ENCODE results near the gene WWC1. TPM values are rescaled to one million over a fixed set of nuclear protein-coding genes. Genes with fewer than 3 reads are reported as not detected.

WWC1 gene
- total RNA-seq, 8 experiments from 2014 or later, result 5.6 to 74.1 (median 8.9) TPM

DNA sequence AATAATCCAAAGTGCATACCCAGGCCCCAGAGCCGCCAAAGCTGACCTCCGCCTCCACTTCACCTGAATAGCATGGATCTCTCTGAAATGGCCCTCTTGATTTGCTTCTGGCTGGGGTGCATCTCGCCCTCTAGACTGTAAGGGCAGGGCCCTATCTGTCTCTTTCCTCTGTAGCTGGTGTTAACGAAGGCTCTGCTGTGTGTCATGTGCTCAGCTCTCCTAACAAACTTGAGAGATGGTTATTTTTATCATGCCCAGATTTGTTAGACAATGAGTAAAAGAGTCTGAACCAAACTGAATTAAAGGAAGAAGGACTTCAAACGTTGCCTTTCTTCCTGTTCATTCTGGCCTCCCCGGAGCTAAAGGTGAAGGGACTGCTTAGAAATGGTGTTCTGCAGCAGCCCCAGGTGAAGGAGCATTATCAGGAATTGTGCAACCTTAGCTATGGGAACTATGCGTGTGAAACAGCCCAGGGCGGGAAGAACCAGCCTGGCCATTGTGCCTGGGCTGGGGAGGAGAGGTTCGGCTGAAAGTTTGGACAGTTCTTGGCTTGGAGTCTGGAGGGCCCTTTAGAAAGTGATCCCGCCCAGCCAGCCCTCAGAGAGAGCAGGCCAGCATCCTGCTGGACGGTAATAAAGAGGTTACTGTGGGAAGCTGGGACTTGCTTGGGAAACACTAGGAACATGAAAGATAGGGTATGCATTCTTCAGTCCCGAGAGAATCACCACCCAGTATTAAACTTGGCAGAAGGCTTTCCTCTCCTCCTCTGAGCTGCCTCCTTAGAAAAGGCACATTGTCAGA is 73.5 kb downstream of the WWC1 start:
- WGBS, 10 experiments, result 36 to 88% (median 65%) methylated on average over 1 to 6 of the region's 12 CpGs; no CpG with 5 or more reads in 1 of the 10 experiments
- Histone ChIP-seq H3K4me3 (no peak overlapping the region), H3K27ac (no peak overlapping the region), H3K4me1 (replicated peaks in 1 of 2) (peaks cover 0 to 8% of the 10 kb centered on the region in 2 donors)
- peak in 7 of 8 experiments; percentile 25 to 70 (median 30) for ATAC-seq (replicated peaks in 6 of 8)
- in situ Hi-C loops (cut with MboI; ENCODE audit: low pct_unique_long_range_greater_than_20kb in 2 of 9, low sequenced_read_pairs in 9 of 9, unreplicated experiment in 9 of 9), result no loop called here

DNA sequence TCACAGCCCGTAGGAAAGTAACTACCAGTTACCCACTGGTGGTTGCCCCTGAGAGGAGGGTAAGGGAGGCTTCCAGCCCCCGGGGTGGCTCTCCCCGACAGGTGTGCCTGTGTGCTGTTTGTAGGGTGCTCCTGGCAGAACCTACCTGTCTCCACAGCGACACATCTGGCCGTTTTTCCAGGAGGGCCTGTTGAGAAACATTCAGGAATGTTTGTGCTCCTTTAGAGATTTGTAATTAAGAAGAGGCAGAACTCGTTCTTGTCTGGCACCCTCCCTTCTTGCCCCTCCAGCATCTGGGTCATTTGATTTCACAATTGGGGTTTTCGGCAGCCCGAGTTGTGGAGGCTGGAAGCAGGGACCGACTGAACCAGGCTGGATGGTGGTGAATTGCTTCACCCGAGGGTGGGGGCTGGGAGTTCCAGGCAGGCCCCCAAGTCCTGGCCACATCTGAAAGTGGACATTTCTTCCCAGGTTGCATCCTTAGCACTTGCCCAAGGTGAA is 74.2 kb downstream of the WWC1 start:
- ATAC-seq (replicated peaks in 6 of 8), result peak in 3 of 8 experiments; percentile 34 to 53 (median 34)
- in situ Hi-C loops (cut with MboI; ENCODE audit: low pct_unique_long_range_greater_than_20kb in 2 of 9, low sequenced_read_pairs in 9 of 9, unreplicated experiment in 9 of 9), result no loop called here
- Histone ChIP-seq H3K4me3 (no peak overlapping the region), H3K4me1 (replicated peaks in 1 of 2) (peaks cover 0 to 8% of the 10 kb centered on the region in 2 donors), H3K27ac (no peak overlapping the region)
- 20 to 79% (median 29%) methylated on average over 1 to 4 of the region's 10 CpGs; no CpG with 5 or more reads in 5 of the 10 experiments for WGBS, 10 experiments

DNA sequence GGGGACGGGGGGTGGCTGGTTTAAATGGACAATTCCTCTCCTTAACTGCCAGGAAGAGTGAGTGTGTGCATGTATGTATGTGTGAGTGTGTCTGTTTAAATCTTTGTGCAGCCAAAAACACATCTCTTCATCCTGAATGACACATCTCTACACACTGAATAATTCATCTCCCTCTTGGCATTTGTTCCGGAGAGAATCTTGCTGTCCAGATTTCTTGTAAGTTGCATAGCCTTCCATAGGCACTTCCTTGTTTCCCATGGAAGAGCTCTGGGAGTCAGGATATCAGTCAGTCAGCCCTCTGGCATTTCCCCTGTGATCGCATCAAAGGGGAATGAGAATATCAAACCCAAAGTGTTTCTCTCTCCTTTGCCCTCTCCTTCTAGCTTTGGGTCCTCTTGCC is 74.7 kb downstream of the WWC1 start:
- ATAC-seq (replicated peaks in 6 of 8), result peak in 3 of 8 experiments; percentile 87 to 92 (median 90)
- Histone ChIP-seq H3K27ac (no peak overlapping the region), H3K4me3 (no peak overlapping the region), H3K4me1 (replicated peaks in 1 of 2) (peaks cover 0 to 8% of the 10 kb centered on the region in 2 donors)
- in situ Hi-C loops (cut with MboI; ENCODE audit: low pct_unique_long_range_greater_than_20kb in 2 of 9, low sequenced_read_pairs in 9 of 9, unreplicated experiment in 9 of 9), result no loop called here
- 0 to 88% (median 67%) methylated on average over 1 to 2 of the region's 3 CpGs; no CpG with 5 or more reads in 7 of the 10 experiments for WGBS, 10 experiments

DNA sequence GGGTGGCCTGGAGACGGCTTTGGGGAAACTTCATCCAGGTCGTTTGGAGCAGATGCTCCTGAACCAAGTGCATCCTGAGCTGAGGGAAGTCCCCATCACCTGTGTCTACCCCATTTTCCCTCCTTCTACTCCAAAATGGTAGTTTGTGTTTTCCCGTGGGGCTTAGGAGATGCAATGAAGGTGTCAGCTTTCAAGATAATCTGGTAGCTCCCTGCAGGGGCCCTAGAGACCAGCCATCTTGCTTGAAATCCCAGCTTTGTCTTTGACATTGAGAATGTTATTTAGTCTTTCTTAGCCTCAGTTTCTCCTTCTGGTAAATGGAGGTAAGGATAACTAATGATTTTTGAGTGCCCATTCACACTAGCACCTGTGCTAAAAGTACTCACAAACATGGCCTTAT is 77.4 kb downstream of the WWC1 start:
- no peak for ATAC-seq (replicated peaks in 6 of 8)
- 17 to 100% (median 86%) methylated on average over 1 to 3 of the region's 3 CpGs; no CpG with 5 or more reads in 3 of the 10 experiments for WGBS, 10 experiments
- Histone ChIP-seq H3K4me3 (no peak overlapping the region), H3K4me1 (replicated peaks in 1 of 2) (peaks cover 0 to 8% of the 10 kb centered on the region in 2 donors), H3K27ac (no peak overlapping the region)
- in situ Hi-C loops (cut with MboI; ENCODE audit: low pct_unique_long_range_greater_than_20kb in 2 of 9, low sequenced_read_pairs in 9 of 9, unreplicated experiment in 9 of 9), result no loop called here

DNA sequence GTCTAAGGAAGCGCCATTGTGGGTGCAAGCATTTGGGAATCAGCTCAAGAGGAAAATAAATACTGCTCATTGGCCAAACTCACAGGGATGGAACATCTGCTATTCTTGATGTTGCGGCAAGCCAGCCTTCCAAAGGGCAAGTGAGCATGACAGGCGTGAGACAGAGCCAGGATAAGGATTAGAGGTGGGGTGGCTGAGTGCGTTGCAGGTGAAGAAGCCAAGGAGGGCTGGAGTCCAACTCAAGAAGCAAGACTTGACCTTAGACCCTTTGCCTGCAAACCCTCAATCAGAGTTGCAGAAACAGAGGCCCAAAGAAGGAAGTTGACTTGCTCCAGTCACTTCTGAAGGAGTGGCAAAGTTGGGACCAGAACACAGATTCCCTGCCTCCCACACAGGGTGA is 79.4 kb downstream of the WWC1 start:
- Histone ChIP-seq H3K27ac (no peak overlapping the region), H3K4me3 (no peak overlapping the region), H3K4me1 (replicated peaks in 1 of 2) (no peaks in the 10 kb centered on the region)
- WGBS, 10 experiments, result 67 to 100% (median 100%) methylated on average over 1 to 2 of the region's 4 CpGs; no CpG with 5 or more reads in 5 of the 10 experiments
- in situ Hi-C loops (cut with MboI; ENCODE audit: low pct_unique_long_range_greater_than_20kb in 2 of 9, low sequenced_read_pairs in 9 of 9, unreplicated experiment in 9 of 9), result no loop called here
- ATAC-seq (replicated peaks in 6 of 8), result no peak

DNA sequence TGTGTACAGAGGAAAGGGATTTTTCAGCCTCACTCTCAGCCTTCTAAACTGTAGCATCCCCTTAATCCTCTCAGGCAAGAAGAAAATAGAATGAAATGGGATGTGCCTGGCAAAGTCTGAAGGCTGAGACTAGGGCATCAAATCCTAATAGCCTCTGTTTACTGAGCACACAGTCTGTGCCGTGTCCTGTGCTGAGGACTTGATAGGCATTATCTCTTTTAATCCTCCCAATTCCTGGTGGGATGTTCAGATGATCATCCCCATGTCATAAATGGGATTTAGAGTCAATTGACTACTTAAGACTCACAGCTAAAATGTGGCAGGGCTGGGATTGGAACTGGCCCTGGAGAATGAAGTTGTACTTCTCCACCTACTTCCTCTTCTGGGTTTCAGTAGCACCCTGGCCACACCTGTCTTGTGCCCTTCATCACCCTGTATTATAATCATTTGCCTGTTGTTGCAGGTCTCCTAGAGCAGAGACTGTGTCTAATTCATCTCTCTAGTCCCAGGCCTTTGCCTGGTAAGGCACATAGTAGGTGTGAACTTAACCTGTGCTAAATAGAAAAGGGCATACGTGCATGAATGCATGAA is 81.0 kb downstream of the WWC1 start:
- in situ Hi-C loops (cut with MboI; ENCODE audit: low pct_unique_long_range_greater_than_20kb in 2 of 9, low sequenced_read_pairs in 9 of 9, unreplicated experiment in 9 of 9), result no loop called here
- WGBS, 10 experiments, result 33 to 100% (median 90%) methylated on average over 1 to 2 of the region's 2 CpGs; no CpG with 5 or more reads in 4 of the 10 experiments
- H3K4me3 ChIP-seq, result no peak overlapping the region
- no peak overlapping the region for H3K27ac ChIP-seq
- no peak for ATAC-seq (replicated peaks in 6 of 8)
- no peaks in the 10 kb centered on the region for H3K4me1 ChIP-seq (replicated peaks in 1 of 2)

DNA sequence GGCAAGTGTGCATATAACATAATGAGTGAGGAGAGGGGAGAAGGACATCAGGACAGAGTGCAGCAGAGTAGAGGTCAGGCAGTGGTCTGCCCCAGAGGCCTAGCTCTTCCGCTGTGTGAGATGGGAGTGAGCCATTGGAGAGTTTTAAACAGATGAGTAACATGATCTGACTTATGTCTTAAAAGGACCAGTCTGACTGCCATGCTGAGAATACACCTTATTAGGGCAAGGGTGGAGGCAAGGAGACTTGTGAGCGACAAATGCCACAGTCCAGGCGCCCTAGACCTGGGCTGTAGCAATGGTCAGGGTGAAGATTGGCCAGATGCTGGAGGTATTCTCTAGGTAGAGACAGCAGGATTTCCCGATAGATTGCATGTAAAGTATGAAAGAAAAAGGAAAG is 83.1 kb downstream of the WWC1 start:
- Histone ChIP-seq H3K4me3 (no peak overlapping the region), H3K27ac (no peak overlapping the region), H3K4me1 (replicated peaks in 1 of 2) (no peaks in the 10 kb centered on the region)
- in situ Hi-C loops (cut with MboI; ENCODE audit: low pct_unique_long_range_greater_than_20kb in 2 of 9, low sequenced_read_pairs in 9 of 9, unreplicated experiment in 9 of 9), result no loop called here
- 64 to 100% (median 93%) methylated on average over 1 to 3 of the region's 4 CpGs; no CpG with 5 or more reads in 3 of the 10 experiments for WGBS, 10 experiments
- no peak for ATAC-seq (replicated peaks in 6 of 8)

DNA sequence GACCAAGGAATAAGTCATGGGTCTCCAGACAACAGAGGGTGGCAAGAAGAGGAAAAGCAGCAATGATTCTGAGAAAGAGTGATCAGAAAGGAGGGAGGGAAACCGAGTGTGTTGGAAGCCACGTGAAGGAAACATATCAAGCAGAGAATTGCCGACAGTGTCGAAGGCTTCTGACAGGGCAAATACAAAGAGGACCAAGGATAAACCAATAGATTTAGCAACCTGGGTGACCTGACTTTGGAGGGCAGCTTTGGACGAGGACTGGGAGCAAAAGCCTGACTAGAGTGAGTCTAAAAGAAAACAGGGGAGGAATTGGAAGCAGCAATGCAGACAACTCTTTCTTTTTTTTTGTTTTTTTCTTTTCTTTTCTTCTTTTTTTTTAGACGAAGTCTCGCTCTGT is 83.8 kb downstream of the WWC1 start:
- 71 to 100% (median 90%) methylated on average over 1 to 7 of the region's 7 CpGs for WGBS, 10 experiments
- Histone ChIP-seq H3K4me1 (replicated peaks in 1 of 2) (no peaks in the 10 kb centered on the region), H3K27ac (no peak overlapping the region), H3K4me3 (no peak overlapping the region)
- in situ Hi-C loops (cut with MboI; ENCODE audit: low pct_unique_long_range_greater_than_20kb in 2 of 9, low sequenced_read_pairs in 9 of 9, unreplicated experiment in 9 of 9), result no loop called here
- ATAC-seq (replicated peaks in 6 of 8), result no peak

DNA sequence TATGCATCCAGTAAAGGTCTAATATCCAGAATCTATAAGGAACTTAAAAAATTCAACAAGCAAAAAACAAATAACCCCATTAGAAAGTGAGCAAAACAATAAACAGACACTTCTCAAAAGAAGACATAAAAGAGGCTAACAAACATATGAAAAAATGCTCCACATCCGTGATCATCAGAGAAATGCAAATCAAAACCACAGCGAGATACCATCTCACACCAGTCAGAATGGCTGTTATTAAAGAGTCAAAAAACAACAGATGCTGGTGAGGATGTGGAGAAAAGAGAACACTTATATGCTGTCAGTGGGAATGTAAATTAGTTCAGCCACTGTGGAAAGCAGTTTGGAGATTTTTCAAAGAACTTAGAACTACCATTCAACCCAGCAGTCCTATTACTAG is 86.1 kb downstream of the WWC1 start:
- Histone ChIP-seq H3K4me1 (replicated peaks in 1 of 2) (no peaks in the 10 kb centered on the region), H3K27ac (no peak overlapping the region), H3K4me3 (no peak overlapping the region)
- in situ Hi-C loops (cut with MboI; ENCODE audit: low pct_unique_long_range_greater_than_20kb in 2 of 9, low sequenced_read_pairs in 9 of 9, unreplicated experiment in 9 of 9), result no loop called here
- WGBS, 10 experiments, result 50 to 100% (median 88%) methylated on average over 2 of the region's 2 CpGs; no CpG with 5 or more reads in 2 of the 10 experiments
- ATAC-seq (replicated peaks in 6 of 8), result no peak

DNA sequence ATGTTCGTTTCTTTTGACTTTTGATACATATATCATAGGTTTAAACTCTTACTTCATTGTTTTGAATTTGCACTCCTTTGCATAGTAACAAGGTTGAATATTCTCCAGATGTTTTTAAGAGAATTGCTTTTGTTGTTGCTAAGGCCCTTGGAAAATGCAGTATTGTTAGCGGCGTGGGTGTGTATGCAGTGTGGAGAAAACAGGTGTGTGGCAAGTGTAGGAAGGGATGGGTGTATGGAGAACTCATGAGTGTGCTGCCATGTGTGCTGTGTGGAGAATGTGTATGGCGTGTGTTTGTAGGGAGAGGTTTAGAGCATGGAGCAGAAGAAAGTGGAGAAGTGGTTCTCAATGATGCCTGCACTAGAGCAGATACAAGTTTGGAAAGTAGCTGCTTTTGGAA is 87.3 kb downstream of the WWC1 start:
- in situ Hi-C loops (cut with MboI; ENCODE audit: low pct_unique_long_range_greater_than_20kb in 2 of 9, low sequenced_read_pairs in 9 of 9, unreplicated experiment in 9 of 9), result no loop called here
- Histone ChIP-seq H3K4me3 (no peak overlapping the region), H3K4me1 (replicated peaks in 1 of 2) (no peaks in the 10 kb centered on the region), H3K27ac (no peak overlapping the region)
- 39 to 100% (median 100%) methylated on average over 1 to 4 of the region's 4 CpGs; no CpG with 5 or more reads in 1 of the 10 experiments for WGBS, 10 experiments
- ATAC-seq (replicated peaks in 6 of 8), result peak in 2 of 8 experiments; percentile 21 to 96

DNA sequence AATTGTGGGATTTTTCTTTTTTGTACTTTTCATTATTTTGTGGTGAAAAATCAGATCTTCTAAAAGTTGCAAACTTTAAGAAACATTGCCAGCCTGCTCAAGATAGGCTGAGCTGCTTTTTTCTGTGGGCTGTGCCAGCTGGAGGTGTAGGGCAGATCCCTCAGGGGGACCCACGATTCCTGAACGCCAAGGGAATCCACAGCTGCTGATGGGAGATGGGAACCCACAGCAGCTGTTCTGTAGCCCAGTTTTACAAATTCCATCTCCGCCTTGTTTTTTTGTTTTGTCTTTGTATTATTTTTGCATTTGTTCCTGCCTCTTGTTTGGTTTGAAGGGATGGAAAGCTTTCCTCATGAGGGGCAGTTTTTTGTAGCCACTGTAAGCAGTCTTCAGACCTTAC is 91.0 kb downstream of the WWC1 start:
- WGBS, 10 experiments, result 50 to 100% (median 78%) methylated on average over 1 to 3 of the region's 3 CpGs; no CpG with 5 or more reads in 1 of the 10 experiments
- H3K4me3 ChIP-seq, result no peak overlapping the region
- H3K4me1 ChIP-seq (replicated peaks in 1 of 2), result no peaks in the 10 kb centered on the region
- in situ Hi-C loops (cut with MboI; ENCODE audit: low pct_unique_long_range_greater_than_20kb in 2 of 9, low sequenced_read_pairs in 9 of 9, unreplicated experiment in 9 of 9), result no loop called here
- no peak for ATAC-seq (replicated peaks in 6 of 8)
- H3K27ac ChIP-seq, result no peak overlapping the region

DNA sequence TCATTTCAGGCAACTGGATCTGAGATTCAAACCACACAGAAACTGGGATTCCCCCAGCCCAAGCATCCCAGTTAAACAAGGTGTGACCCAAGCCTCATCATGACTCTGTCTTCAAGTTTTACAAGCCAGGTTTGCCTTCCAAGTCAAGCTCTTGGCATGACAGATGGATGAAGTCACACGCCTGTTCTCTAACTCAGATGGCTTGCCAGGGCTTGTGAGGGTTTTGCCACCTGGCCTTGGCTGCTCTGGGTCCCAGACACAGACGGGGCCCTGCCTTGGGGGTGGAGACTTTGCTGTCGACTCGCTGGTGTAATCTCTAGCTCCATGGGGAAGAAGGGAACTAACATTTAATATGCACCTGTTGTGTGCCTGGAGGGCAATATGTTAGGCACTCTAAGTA is 99.0 kb downstream of the WWC1 start:
- in situ Hi-C loops (cut with MboI; ENCODE audit: low pct_unique_long_range_greater_than_20kb in 2 of 9, low sequenced_read_pairs in 9 of 9, unreplicated experiment in 9 of 9), result no loop called here
- no peak overlapping the region for H3K27ac ChIP-seq
- no peak overlapping the region for H3K4me3 ChIP-seq
- ATAC-seq (replicated peaks in 6 of 8), result no peak
- H3K4me1 ChIP-seq (replicated peaks in 1 of 2), result no peaks in the 10 kb centered on the region
- 83 to 100% (median 93%) methylated on average over 2 to 3 of the region's 4 CpGs; no CpG with 5 or more reads in 7 of the 10 experiments for WGBS, 10 experiments

DNA sequence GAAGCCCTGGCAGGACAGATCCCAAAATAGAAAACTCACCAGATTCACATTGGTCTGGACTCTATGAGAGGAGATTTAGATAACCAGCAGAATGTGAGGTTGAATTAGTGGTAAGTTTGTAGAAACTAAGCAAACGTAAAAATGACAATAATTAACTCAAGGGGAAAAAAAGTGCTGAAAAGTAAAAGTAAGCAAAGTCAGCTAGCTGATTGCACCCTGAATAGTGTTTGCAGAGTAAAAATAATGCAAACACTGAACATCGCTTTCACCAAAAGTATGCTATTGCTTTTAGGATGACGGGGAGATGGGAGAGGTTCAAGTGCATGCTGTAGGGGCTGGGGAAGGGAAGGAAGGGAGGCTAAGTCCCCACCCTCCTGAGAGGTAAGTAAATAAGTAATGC is 102.3 kb downstream of the WWC1 start:
- 80 to 100% (median 88%) methylated on average over 2 to 3 of the region's 3 CpGs for WGBS, 10 experiments
- in situ Hi-C loops (cut with MboI; ENCODE audit: low pct_unique_long_range_greater_than_20kb in 2 of 9, low sequenced_read_pairs in 9 of 9, unreplicated experiment in 9 of 9), result no loop called here
- Histone ChIP-seq H3K27ac (no peak overlapping the region), H3K4me3 (no peak overlapping the region), H3K4me1 (replicated peaks in 1 of 2) (no peaks in the 10 kb centered on the region)
- ATAC-seq (replicated peaks in 6 of 8), result no peak

Data from motor neuron (in vitro differentiated cells).